Endodermal cell (in vitro differentiated cells): ENCODE results near the gene RHBG. TPM values are rescaled to one million over a fixed set of nuclear protein-coding genes. Genes with fewer than 3 reads are reported as not detected.

Experiments
- DNase-seq: peaks from one replicate; pipeline ENCODE4 v3.0.0-alpha.2; 2017
- H3K27ac ChIP-seq: 2 replicates; pipeline ENCODE4 v1.5.1; 2013; ENCODE audit warnings: mild to moderate bottlenecking, low read depth, low read length, moderate library complexity
- H3K27me3 ChIP-seq: 2 replicates; pipeline ENCODE4 v1.6.1; 2013; ENCODE audit warnings: mild to moderate bottlenecking, low read length, moderate library complexity; ENCODE audit not compliant: insufficient read depth, control insufficient read depth, poor library complexity, severe bottlenecking
- H3K36me3 ChIP-seq: 2 replicates; pipeline ENCODE4 v1.7.0; 2013; ENCODE audit warnings: mild to moderate bottlenecking, low read length, moderate library complexity; ENCODE audit not compliant: control insufficient read depth, insufficient read depth
- H3K4me1 ChIP-seq: one replicate; pipeline ENCODE4 v1.7.0; 2013; ENCODE audit warnings: low read length; ENCODE audit not compliant: control insufficient read depth, insufficient read depth
- H3K4me3 ChIP-seq: 2 replicates; pipeline ENCODE4 v1.5.1; 2013; ENCODE audit warnings: mild to moderate bottlenecking, low read length, moderate library complexity
- H3K9ac ChIP-seq: 2 replicates; pipeline ENCODE4 v1.6.1; 2013; ENCODE audit warnings: mild to moderate bottlenecking, low read length, moderate library complexity; ENCODE audit not compliant: poor library complexity, severe bottlenecking; ENCODE audit errors: extremely low read depth
- H3K9me3 ChIP-seq: 2 replicates; pipeline ENCODE4 v1.6.1; 2013; ENCODE audit warnings: mild to moderate bottlenecking, low read length, moderate library complexity; ENCODE audit not compliant: control insufficient read depth
- H3K27ac Mint-ChIP-seq: 2 replicates; pipeline ENCODE4 v1.8.0; 2020; ENCODE audit warnings: mixed read lengths
- H3K27me3 Mint-ChIP-seq: 2 replicates; pipeline ENCODE4 v1.8.0; 2021; ENCODE audit warnings: mild to moderate bottlenecking, mixed read lengths; ENCODE audit not compliant: insufficient read depth
- H3K36me3 Mint-ChIP-seq: 2 replicates; pipeline ENCODE4 v1.8.0; 2020; ENCODE audit warnings: low read depth, mixed read lengths
- H3K4me1 Mint-ChIP-seq: 2 replicates; pipeline ENCODE4 v1.8.0; 2020; ENCODE audit warnings: mixed read lengths
- H3K4me3 Mint-ChIP-seq: 2 replicates; pipeline ENCODE4 v1.8.0; 2020; ENCODE audit warnings: mild to moderate bottlenecking, moderate library complexity, mixed read lengths
- H3K9me3 Mint-ChIP-seq: 2 replicates; pipeline ENCODE4 v1.8.0; 2020; ENCODE audit warnings: mild to moderate bottlenecking, mixed read lengths
- WGBS, 2 experiments: methylation state at CpG; one replicate each; pipeline versions ENCODE4 v1.1.5 to v1.1.7; 2013; ENCODE audit warnings: missing lambda C conversion rate in 2 of 2, mixed read lengths in 1 of 2; ENCODE audit not compliant: insufficient coverage in 1 of 2, insufficient read length in 1 of 2; 5-methylcytosine and 5-hydroxymethylcytosine counted together
- total RNA-seq, 2 donors: library from RNA; stranded (reverse); fragmentation: NEBNext Ultra II Directional in 1 of 2; extraction: Animal tissue kit (Norgen Biotek cat#: 25700) in 1 of 2; gene quantifications; 2 replicates in 1 of 2; 3 replicates in 1 of 2; pipeline ENCODE4 v1.2.1, GENCODE V29; 2021
- TF ChIP-seq, protein P1 (sequence below): fragments of 200-600 bp; sonication (generic); conservative IDR thresholded peaks from 2 replicates; pipeline ENCODE4 v1.5.0; 2021; ENCODE audit warnings: antibody characterized with exemption, mild to moderate bottlenecking

Gene RHBG
- total RNA-seq, 2 donors from 2014 or later, result 3.9 to 4.0 TPM

DNA sequence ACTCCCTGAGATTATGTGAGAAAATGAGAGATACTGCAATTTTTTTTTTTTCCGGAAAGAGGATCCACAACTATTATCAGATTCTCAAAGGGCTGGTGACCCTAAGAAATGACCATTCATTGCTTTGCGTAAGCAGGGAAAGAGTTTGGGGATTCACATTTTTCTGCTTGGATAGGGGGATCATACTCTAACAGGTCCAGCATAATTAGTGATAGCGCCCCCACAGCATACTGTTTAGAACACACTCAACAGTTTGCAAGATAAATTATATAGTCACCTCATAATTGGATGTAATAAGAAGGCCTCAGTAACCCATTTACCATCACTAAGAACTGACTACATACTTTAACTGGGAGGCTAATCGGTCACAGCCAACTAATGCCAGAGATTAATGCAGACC is 32.8 kb upstream of the RHBG start:
- Histone ChIP-seq H3K4me3 (peak overlapping the region; percentile 100), H3K27me3 (no peaks in the 10 kb centered on the region), H3K9ac (no peak overlapping the region), H3K4me1 (peaks cover 2% of the 10 kb centered on the region), H3K27ac (no peak overlapping the region), H3K9me3 (no peaks in the 10 kb centered on the region), H3K36me3 (peaks cover 49% of the 10 kb centered on the region)
- no peak for DNase-seq
- Mint-ChIP-seq H3K4me3 (peak overlapping the region; percentile 100), H3K36me3 (peaks cover 45% of the 10 kb centered on the region), H3K27me3 (no peaks in the 10 kb centered on the region), H3K27ac (peak overlapping the region; percentile 41), H3K4me1 (peaks cover 14% of the 10 kb centered on the region), H3K9me3 (no peaks in the 10 kb centered on the region)
- TF ChIP-seq, protein P1, sequence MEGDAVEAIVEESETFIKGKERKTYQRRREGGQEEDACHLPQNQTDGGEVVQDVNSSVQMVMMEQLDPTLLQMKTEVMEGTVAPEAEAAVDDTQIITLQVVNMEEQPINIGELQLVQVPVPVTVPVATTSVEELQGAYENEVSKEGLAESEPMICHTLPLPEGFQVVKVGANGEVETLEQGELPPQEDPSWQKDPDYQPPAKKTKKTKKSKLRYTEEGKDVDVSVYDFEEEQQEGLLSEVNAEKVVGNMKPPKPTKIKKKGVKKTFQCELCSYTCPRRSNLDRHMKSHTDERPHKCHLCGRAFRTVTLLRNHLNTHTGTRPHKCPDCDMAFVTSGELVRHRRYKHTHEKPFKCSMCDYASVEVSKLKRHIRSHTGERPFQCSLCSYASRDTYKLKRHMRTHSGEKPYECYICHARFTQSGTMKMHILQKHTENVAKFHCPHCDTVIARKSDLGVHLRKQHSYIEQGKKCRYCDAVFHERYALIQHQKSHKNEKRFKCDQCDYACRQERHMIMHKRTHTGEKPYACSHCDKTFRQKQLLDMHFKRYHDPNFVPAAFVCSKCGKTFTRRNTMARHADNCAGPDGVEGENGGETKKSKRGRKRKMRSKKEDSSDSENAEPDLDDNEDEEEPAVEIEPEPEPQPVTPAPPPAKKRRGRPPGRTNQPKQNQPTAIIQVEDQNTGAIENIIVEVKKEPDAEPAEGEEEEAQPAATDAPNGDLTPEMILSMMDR, result peak; percentile 56
- WGBS, 2 experiments, result 81 to 100% methylated on average over 3 to 4 of the region's 4 CpGs

DNA sequence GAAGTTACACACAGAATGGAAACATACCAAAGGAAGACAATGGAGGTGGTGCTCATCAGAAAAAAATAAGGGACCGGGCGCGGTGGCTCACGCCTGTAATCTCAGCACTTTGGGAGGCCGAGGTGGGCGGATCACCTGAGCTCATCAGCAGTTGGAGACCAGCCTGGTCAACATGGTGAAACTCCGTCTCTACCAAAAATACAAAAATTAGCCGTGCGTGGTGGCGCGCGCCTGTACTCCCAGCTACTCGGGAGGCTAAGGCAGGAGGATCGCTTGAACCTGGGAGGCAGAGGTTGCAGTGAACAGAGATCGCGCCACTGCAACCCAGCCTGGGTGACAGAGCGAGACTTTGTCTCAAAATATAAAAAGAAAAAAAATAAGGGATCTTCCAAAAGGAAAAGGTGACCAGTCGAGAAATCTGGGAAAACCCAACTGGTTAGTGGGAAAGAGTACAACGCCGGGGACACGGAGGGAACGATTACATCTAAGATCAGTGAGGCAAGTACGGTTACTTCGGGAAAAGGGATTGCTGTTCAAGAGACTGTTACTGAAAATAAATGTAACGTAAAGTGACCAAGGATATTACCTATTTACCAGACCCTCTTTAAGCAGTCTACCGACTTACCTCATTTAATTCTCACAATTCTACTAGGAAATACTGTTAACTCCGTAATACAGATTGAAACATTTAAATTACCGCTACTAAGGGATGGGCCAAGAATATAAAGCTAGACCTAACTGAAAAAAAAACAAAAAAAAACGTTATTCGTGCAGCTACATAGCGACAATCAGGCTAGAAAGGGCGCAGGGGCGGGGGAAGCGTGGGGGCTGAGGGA is 31.7 kb upstream of the RHBG start:
- Mint-ChIP-seq H3K27ac (peak overlapping the region; percentile 96), H3K36me3 (peaks cover 36% of the 10 kb centered on the region), H3K9me3 (no peaks in the 10 kb centered on the region), H3K4me1 (peaks cover 14% of the 10 kb centered on the region), H3K27me3 (no peaks in the 10 kb centered on the region), H3K4me3 (peak overlapping the region; percentile 100)
- WGBS, 2 experiments, result 24 to 39% methylated on average over 21 to 34 of the region's 34 CpGs
- Histone ChIP-seq H3K4me3 (peak overlapping the region; percentile 100), H3K36me3 (peaks cover 39% of the 10 kb centered on the region), H3K27ac (no peak overlapping the region), H3K4me1 (peaks cover 2% of the 10 kb centered on the region), H3K27me3 (no peaks in the 10 kb centered on the region), H3K9me3 (no peaks in the 10 kb centered on the region), H3K9ac (peak overlapping the region; percentile 77)
- TF ChIP-seq, protein P1, result no peak
- DNase-seq, result no peak

DNA sequence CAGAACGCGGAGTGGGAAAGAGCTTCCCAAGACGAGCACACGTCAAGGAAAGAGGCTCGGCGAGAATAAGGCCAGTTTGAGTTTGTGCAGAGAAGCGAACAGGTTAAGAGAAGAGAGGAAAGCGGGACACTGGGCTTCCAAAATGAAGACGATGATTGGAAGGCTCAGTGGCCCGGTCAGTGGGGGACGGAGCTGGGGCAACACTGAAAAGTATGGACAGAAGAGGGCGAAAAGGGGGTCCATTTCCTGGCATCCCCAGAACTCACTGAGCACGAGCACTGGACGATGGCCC is 31.2 kb upstream of the RHBG start:
- Histone ChIP-seq H3K27ac (peak overlapping the region; percentile 42), H3K4me3 (peak overlapping the region; percentile 100), H3K36me3 (peaks cover 34% of the 10 kb centered on the region), H3K27me3 (no peaks in the 10 kb centered on the region), H3K9me3 (no peaks in the 10 kb centered on the region), H3K4me1 (peaks cover 2% of the 10 kb centered on the region), H3K9ac (peak overlapping the region; percentile 77)
- DNase-seq, result no peak
- Mint-ChIP-seq H3K27me3 (no peaks in the 10 kb centered on the region), H3K4me3 (peak overlapping the region; percentile 100), H3K4me1 (peaks cover 14% of the 10 kb centered on the region), H3K9me3 (no peaks in the 10 kb centered on the region), H3K36me3 (peaks cover 31% of the 10 kb centered on the region), H3K27ac (peak overlapping the region; percentile 96)
- TF ChIP-seq, protein P1, result no peak
- WGBS, 2 experiments, result 0 to 1% methylated on average over 8 to 14 of the region's 14 CpGs
